PC-3 (cell line): ENCODE data around the gene ATP5ME. TPM values are rescaled to one million over a fixed set of nuclear protein-coding genes. Genes with fewer than 3 reads are reported as not detected.

ENCODE experiments used
- ATAC-seq: fragments of 200-7000 bp; cut with Tn5 transposase; 2 replicates; pipeline ENCODE4 v1.9.1; 2020; ENCODE audit warnings: mild to moderate bottlenecking, moderate library complexity
- BruUV-seq: library from RNA; stranded (reverse); fragments of 400-500 nt; replicated peaks from 2 replicates; lab custom pipeline; 2021; lab: Mats Ljungman, UMichigan
- CTCF ChIA-PET: fragments of 300-600 bp; sonication (Branson Sonifier 250); formaldehyde crosslinking; loops from one replicate; lab custom pipeline; 2022; ENCODE audit warnings: antibody characterized with exemption; lab: Charles Lee
- POLR2A ChIA-PET: fragments of 300-600 bp; sonication (Branson Sonifier 250); formaldehyde crosslinking; loops from one replicate; lab custom pipeline; 2022; ENCODE audit warnings: antibody characterized with exemption; ENCODE audit not compliant: unreplicated experiment; lab: Charles Lee
- DNase-seq: peaks from one replicate; pipeline ENCODE4 v3.0.0-alpha.2; 2015
- H2AFZ ChIP-seq: fragments of 300-600 bp; sonication (generic); 2 replicates; pipeline ENCODE4 v1.6.0; 2016; ENCODE audit warnings: antibody characterized with exemption, low read length
- H3F3A ChIP-seq: fragments of 300-600 bp; sonication (generic); one replicate; pipeline ENCODE4 v1.6.0; 2017; ENCODE audit warnings: antibody characterized with exemption, low read length, control low read depth, mild to moderate bottlenecking; ENCODE audit not compliant: unreplicated experiment
- H3K27ac ChIP-seq: fragments of 300-600 bp; sonication (generic); 2 replicates; pipeline ENCODE4 v1.5.1; 2016; ENCODE audit warnings: mild to moderate bottlenecking, low read length
- H3K27me3 ChIP-seq: fragments of 300-600 bp; sonication (generic); 2 replicates; pipeline ENCODE4 v1.6.1; 2016; ENCODE audit warnings: low read length, mixed read lengths
- H3K36me3 ChIP-seq: fragments of 300-600 bp; sonication (generic); 2 replicates; pipeline ENCODE4 v1.6.1; 2016; ENCODE audit warnings: low read depth, mixed run types, low read length, mixed read lengths
- H3K4me1 ChIP-seq: fragments of 300-600 bp; sonication (generic); 2 replicates; pipeline ENCODE4 v1.5.1; 2016; ENCODE audit warnings: low read length; ENCODE audit not compliant: insufficient read depth
- H3K4me2 ChIP-seq: fragments of 300-600 bp; sonication (generic); 2 replicates; pipeline ENCODE4 v1.6.0; 2016; ENCODE audit warnings: low read length
- H3K4me3 ChIP-seq: fragments of 300-600 bp; sonication (generic); 2 replicates; pipeline ENCODE4 v1.5.1; 2016; ENCODE audit warnings: mild to moderate bottlenecking, low read length, mixed read lengths
- H3K79me2 ChIP-seq: fragments of 300-600 bp; sonication (generic); 2 replicates; pipeline ENCODE4 v1.6.1; 2017; ENCODE audit warnings: low read length, mixed read lengths
- H3K9ac ChIP-seq: fragments of 300-600 bp; sonication (generic); 2 replicates; pipeline ENCODE4 v1.6.0; 2016; ENCODE audit warnings: mild to moderate bottlenecking, low read length
- H3K9me2 ChIP-seq: fragments of 300-600 bp; sonication (generic); replicated peaks from 2 replicates; pipeline ENCODE4 v1.6.1; 2016; ENCODE audit warnings: mixed run types, low read length, mixed read lengths
- H3K9me3 ChIP-seq: fragments of 300-600 bp; sonication (generic); 2 replicates; pipeline ENCODE4 v1.6.1; 2016; ENCODE audit warnings: low read length, mixed read lengths
- H4K20me1 ChIP-seq: fragments of 300-600 bp; sonication (generic); 2 replicates; pipeline ENCODE4 v1.6.1; 2016; ENCODE audit warnings: low read length, mixed read lengths
- EZH2 ChIP-seq: fragments of 300-600 bp; sonication (generic); IDR thresholded peaks from one replicate; pipeline ENCODE4 v1.6.1; 2017; ENCODE audit warnings: antibody characterized with exemption, mild to moderate bottlenecking, low read length; ENCODE audit not compliant: unreplicated experiment
- EZH2phosphoT487 ChIP-seq: fragments of 300-600 bp; sonication (generic); IDR thresholded peaks from 2 replicates; pipeline ENCODE4 v1.6.1; 2018; ENCODE audit warnings: mild to moderate bottlenecking, antibody characterized with exemption, low read length, borderline replicate concordance
- intact Hi-C: fragments of 100-400 bp; cut with micrococcal nuclease; formaldehyde crosslinking; loops from 2 replicates; pipeline ENCODE4 v1.9.0; 2023
- total RNA-seq: library from RNA; depleted of rRNA; stranded (reverse); fragments of >200 nt; gene quantifications from 2 replicates; pipeline ENCODE4 v1.2.3, GENCODE V29; 2014
- TF ChIP-seq, protein P1 (sequence below): fragments of 300-600 bp; sonication (generic); conservative IDR thresholded peaks from 2 replicates; pipeline ENCODE4 v1.5.1; 2017; ENCODE audit warnings: antibody characterized with exemption, low read depth, mild to moderate bottlenecking, low read length

The ATP5ME gene
- total RNA-seq, 1 experiment from 2014 or later, result 579 TPM

DNA sequence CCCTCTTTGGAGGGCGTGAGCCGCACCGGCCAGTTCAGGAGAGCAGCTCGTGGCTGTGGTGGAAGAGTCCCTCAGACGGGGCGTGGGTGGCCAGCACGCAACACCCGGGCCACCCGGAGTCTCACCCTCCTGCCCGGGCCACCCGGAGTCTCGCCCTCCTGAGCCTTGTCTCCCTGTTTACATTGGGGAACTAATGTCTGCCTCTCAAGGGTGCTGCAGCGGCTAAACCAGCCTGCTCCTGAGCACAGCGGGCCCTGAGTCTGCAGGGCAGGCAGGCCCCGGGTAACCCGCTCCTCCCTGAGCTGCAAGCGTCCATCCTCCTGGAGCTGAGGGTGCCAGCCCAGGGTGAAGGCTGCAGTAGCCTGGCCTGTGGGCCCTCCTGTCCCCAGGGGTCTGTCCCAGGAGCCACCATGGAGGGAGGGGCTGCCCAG is 45.8 kb downstream of the ATP5ME start:
- Histone ChIP-seq H3K79me2 (no peaks in the 10 kb centered on the region), H3K36me3 (no peaks in the 10 kb centered on the region), H3F3A (no peaks in the 10 kb centered on the region), H3K4me2 (no peak overlapping the region), H3K4me1 (no peaks in the 10 kb centered on the region), H3K9ac (no peak overlapping the region), H3K9me3 (no peaks in the 10 kb centered on the region), H3K27me3 (no peaks in the 10 kb centered on the region), H3K27ac (no peak overlapping the region), H2AFZ (no peak overlapping the region), H4K20me1 (no peaks in the 10 kb centered on the region), H3K9me2 (no peaks in the 10 kb centered on the region), H3K4me3 (no peak overlapping the region)
- CTCF ChIA-PET, result no interaction called here
- BruUV-seq, result no TSS peak
- DNase-seq, result no peak
- TF ChIP-seq EZH2, result no peak
- no peak for TF ChIP-seq EZH2phosphoT487
- TF ChIP-seq, protein P1, sequence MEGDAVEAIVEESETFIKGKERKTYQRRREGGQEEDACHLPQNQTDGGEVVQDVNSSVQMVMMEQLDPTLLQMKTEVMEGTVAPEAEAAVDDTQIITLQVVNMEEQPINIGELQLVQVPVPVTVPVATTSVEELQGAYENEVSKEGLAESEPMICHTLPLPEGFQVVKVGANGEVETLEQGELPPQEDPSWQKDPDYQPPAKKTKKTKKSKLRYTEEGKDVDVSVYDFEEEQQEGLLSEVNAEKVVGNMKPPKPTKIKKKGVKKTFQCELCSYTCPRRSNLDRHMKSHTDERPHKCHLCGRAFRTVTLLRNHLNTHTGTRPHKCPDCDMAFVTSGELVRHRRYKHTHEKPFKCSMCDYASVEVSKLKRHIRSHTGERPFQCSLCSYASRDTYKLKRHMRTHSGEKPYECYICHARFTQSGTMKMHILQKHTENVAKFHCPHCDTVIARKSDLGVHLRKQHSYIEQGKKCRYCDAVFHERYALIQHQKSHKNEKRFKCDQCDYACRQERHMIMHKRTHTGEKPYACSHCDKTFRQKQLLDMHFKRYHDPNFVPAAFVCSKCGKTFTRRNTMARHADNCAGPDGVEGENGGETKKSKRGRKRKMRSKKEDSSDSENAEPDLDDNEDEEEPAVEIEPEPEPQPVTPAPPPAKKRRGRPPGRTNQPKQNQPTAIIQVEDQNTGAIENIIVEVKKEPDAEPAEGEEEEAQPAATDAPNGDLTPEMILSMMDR, result no peak
- POLR2A ChIA-PET, result no interaction called here
- intact Hi-C loops, result no loop called here
- ATAC-seq, result no peak

- ATAC-seq (no peak), DNase-seq (no peak)
- H3K4me1 ChIP-seq, result no peaks in the 10 kb centered on the region
- no peaks in the 10 kb centered on the region for H3K9me3 ChIP-seq
- no peak overlapping the region for H3K9ac ChIP-seq
- H2AFZ ChIP-seq, result no peak overlapping the region
- no peak overlapping the region for H3K4me2 ChIP-seq
- ChIA-PET CTCF (no interaction called here), POLR2A (no interaction called here)
- no peak overlapping the region for H3K27ac ChIP-seq
- TF ChIP-seq, protein P1, result no peak
- TF ChIP-seq EZH2phosphoT487 (no peak), EZH2 (no peak)
- H3K79me2 ChIP-seq, result no peaks in the 10 kb centered on the region
- intact Hi-C loops, result no loop called here
- no peaks in the 10 kb centered on the region for H3K27me3 ChIP-seq
- H3F3A ChIP-seq, result no peaks in the 10 kb centered on the region
- no peaks in the 10 kb centered on the region for H3K36me3 ChIP-seq
- H3K4me3 ChIP-seq, result no peak overlapping the region
- no peaks in the 10 kb centered on the region for H4K20me1 ChIP-seq
- no TSS peak for BruUV-seq
- H3K9me2 ChIP-seq, result no peaks in the 10 kb centered on the region
Measured at GRCh38 chr4:627347-628125, 46.5 kb downstream of the ATP5ME start.

DNA sequence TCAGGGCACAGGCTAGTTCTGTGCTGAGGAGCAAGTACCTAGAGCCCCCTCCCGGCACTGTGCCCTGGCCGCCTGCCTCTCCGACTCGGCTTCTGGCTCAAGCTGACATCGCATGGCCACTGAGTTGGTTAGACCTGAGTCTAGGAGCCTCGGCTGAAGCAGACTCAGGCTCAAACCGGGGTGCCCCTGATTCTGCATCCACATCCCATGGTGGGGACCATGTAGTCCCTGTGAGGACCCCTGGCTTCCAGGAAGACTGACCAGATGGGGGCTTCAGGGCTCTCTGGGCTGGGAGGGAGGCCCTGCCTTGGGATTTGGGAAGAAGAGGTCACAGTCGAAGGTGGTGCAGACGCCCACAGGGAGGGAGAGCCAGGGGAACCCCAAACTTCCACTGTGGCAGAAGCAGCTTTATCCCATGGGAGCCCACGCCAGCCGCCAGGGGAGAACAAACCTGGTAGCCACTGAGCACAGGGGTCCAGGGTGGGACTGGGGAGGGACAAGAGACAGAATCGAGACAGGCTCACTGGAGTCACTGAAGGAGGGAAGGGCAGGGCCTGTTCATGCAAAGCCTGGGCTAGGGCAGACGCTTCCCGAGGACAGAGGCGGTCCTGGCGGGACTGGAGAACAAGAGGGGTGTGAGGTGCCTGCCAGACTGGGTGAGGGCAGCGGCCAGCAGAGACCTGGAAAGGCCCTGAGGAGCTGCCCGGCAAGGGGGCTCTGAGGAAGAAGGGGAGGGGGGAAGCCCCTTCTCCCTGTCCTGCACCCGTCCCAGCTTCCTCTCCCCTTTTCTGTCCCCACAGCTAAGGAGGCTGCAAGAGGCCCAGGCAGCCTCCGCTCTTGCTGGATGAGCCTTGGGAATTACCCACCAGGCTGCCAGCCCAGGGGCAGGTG is 47.6 kb downstream of the ATP5ME start:
- no peak for TF ChIP-seq EZH2phosphoT487
- no peak for TF ChIP-seq EZH2
- TF ChIP-seq, protein P1, result no peak
- Histone ChIP-seq H3K27me3 (no peaks in the 10 kb centered on the region; the same call in 1 of the 2 replicates), H3K36me3 (no peaks in the 10 kb centered on the region), H2AFZ (no peak overlapping the region), H4K20me1 (no peaks in the 10 kb centered on the region), H3K9ac (no peak overlapping the region), H3K27ac (no peak overlapping the region), H3K9me3 (no peaks in the 10 kb centered on the region), H3F3A (no peaks in the 10 kb centered on the region), H3K4me2 (no peak overlapping the region), H3K79me2 (no peaks in the 10 kb centered on the region), H3K9me2 (no peaks in the 10 kb centered on the region), H3K4me3 (no peak overlapping the region), H3K4me1 (no peaks in the 10 kb centered on the region)
- BruUV-seq, result no TSS peak
- ATAC-seq (no peak), DNase-seq (no peak)
- intact Hi-C loops, result no loop called here
- ChIA-PET POLR2A (no interaction called here), CTCF (no interaction called here)
